NCI-H2227 treated with DMSO at 0.1 percent for 48 hours (cell line): Measurements from ENCODE around the gene YPEL5.
"Not testable (repeated sequence)": the region's sequence is repeated elsewhere in the genome, so short reads cannot be mapped to it uniquely, and the experiment has no call there.

Experiments used
- DNase-seq: peaks from one replicate; lab custom pipeline; 2025; lab: John Stamatoyannopoulos, UW

YPEL5 gene

GRCh38 chr2:30146337-30147195, at the start of gene YPEL5:
Gene YPEL5 (plus strand): TSS chr2:30147007. CDS start chr2:30156652, 9,645 bp downstream.
- peak; percentile 99 for DNase-seq

- no peak for DNase-seq
Measured at GRCh38 chr2:30098266-30099005, 48.4 kb upstream of the YPEL5 start.

- DNase-seq: not testable (repeated sequence)
Measured at GRCh38 chr2:30099366-30099765, 47.4 kb upstream of the YPEL5 start.

GRCh38 chr2:30100691-30101090, 46.1 kb upstream of the YPEL5 start:
- not testable (repeated sequence) for DNase-seq

GRCh38 chr2:30104307-30104706, 42.5 kb upstream of the YPEL5 start:
- no peak for DNase-seq

GRCh38 chr2:30105556-30105955, 41.3 kb upstream of the YPEL5 start:
- DNase-seq: no peak

GRCh38 chr2:30106543-30106942, 40.3 kb upstream of the YPEL5 start:
- DNase-seq: no peak

GRCh38 chr2:30108192-30108591, 38.6 kb upstream of the YPEL5 start:
- DNase-seq: no peak

GRCh38 chr2:30108851-30109250, 38.0 kb upstream of the YPEL5 start:
- DNase-seq: no peak

- no peak for DNase-seq
Measured at GRCh38 chr2:30109856-30110255, 37.0 kb upstream of the YPEL5 start.

- no peak for DNase-seq
Measured at GRCh38 chr2:30110773-30111172, 36.0 kb upstream of the YPEL5 start.

- not testable (repeated sequence) for DNase-seq
Measured at GRCh38 chr2:30111186-30111585, 35.6 kb upstream of the YPEL5 start.

- DNase-seq: no peak
Measured at GRCh38 chr2:30112561-30112960, 34.2 kb upstream of the YPEL5 start.

- no peak for DNase-seq
Measured at GRCh38 chr2:30113617-30114293, 33.1 kb upstream of the YPEL5 start.

GRCh38 chr2:30115141-30115980, 31.4 kb upstream of the YPEL5 start:
- peak; percentile 77 for DNase-seq

- no peak for DNase-seq
Measured at GRCh38 chr2:30115981-30116285, 30.9 kb upstream of the YPEL5 start.

GRCh38 chr2:30122362-30122761, 24.4 kb upstream of the YPEL5 start:
- DNase-seq: no peak

- DNase-seq: no peak
Measured at GRCh38 chr2:30127016-30127893, 19.6 kb upstream of the YPEL5 start.

- DNase-seq: no peak
Measured at GRCh38 chr2:30134582-30134981, 12.2 kb upstream of the YPEL5 start.

GRCh38 chr2:30135541-30135940, 11.3 kb upstream of the YPEL5 start:
- no peak for DNase-seq
